Measurements from ENCODE around the gene LRRC27.

LRRC27 gene

GRCh38 chr10:132418527-132419416 lies 86.8 kb downstream of the LRRC27 start:
- DNase-seq (ENCODE audit: low read depth in 2 of 2) = peak in 1 of 2 donors; percentile 19
- TF ChIP-seq CTCF (IDR thresholded peaks at IDR 0.05; ENCODE audit: low read depth, low read length) = no peak
- no peak overlapping the region for H3K4me3 ChIP-seq (replicated peaks in 1 of 2; ENCODE audit: low read depth in 2 of 2, low read length in 2 of 2)

- no peak for TF ChIP-seq CTCF (IDR thresholded peaks at IDR 0.05; ENCODE audit: low read depth, low read length)
- no peak for DNase-seq (ENCODE audit: low read depth in 2 of 2)
- H3K4me3 ChIP-seq (replicated peaks in 1 of 2; ENCODE audit: low read depth in 2 of 2, low read length in 2 of 2) = no peak overlapping the region
These were observed 87.8 kb downstream of the LRRC27 start for GRCh38 chr10:132419538-132420468.

- no peak for DNase-seq (ENCODE audit: low read depth in 2 of 2)
- no peak overlapping the region for H3K4me3 ChIP-seq (replicated peaks in 1 of 2; ENCODE audit: low read depth in 2 of 2, low read length in 2 of 2)
These were observed 88.5 kb downstream of the LRRC27 start for GRCh38 chr10:132420469-132420980.

GRCh38 chr10:132420981-132421846 lies 89.2 kb downstream of the LRRC27 start:
- no peak overlapping the region for H3K4me3 ChIP-seq (replicated peaks in 1 of 2; ENCODE audit: low read depth in 2 of 2, low read length in 2 of 2)
- peak; percentile 46 to 58 for DNase-seq (ENCODE audit: low read depth in 2 of 2)

More at GRCh38 chr10:132420469-132420980, 88.5 kb downstream of the LRRC27 start:
- TF ChIP-seq CTCF (IDR thresholded peaks at IDR 0.05; ENCODE audit: low read depth, low read length) = no peak

GRCh38 chr10:132421847-132422751 lies 90.1 kb downstream of the LRRC27 start:
- no peak for DNase-seq (ENCODE audit: low read depth in 2 of 2)
- no peak for TF ChIP-seq CTCF (IDR thresholded peaks at IDR 0.05; ENCODE audit: low read depth, low read length)
- H3K4me3 ChIP-seq (replicated peaks in 1 of 2; ENCODE audit: low read depth in 2 of 2, low read length in 2 of 2) = no peak overlapping the region

More at GRCh38 chr10:132420981-132421846, 89.2 kb downstream of the LRRC27 start:
- TF ChIP-seq CTCF (IDR thresholded peaks at IDR 0.05; ENCODE audit: low read depth, low read length) = no peak
